KOPT-K1 (cell line): ENCODE data around the gene ALKBH1.
"Not testable (repeated sequence)": the region's sequence is repeated elsewhere in the genome, so short reads cannot be mapped to it uniquely, and the experiment has no call there.

Source experiments
- H3K27ac ChIP-seq: fragments of 200-600 bp; sonication (generic); 2 replicates; pipeline ENCODE4 v1.5.1; 2016; ENCODE audit warnings: antibody characterized with exemption, mild to moderate bottlenecking, low read depth, low read length; ENCODE audit not compliant: poor library complexity, severe bottlenecking
- H3K36me3 ChIP-seq: fragments of 200-600 bp; sonication (generic); 2 replicates; pipeline ENCODE4 v1.5.1; 2017; ENCODE audit warnings: antibody characterized with exemption, mild to moderate bottlenecking, low read length, moderate library complexity; ENCODE audit not compliant: insufficient read depth
- H3K9me3 ChIP-seq: fragments of 200-600 bp; sonication (generic); 2 replicates; pipeline ENCODE4 v1.5.1; 2017; ENCODE audit warnings: antibody characterized with exemption, low read length, mild to moderate bottlenecking; ENCODE audit not compliant: insufficient read depth, poor library complexity, severe bottlenecking

Gene ALKBH1

DNA sequence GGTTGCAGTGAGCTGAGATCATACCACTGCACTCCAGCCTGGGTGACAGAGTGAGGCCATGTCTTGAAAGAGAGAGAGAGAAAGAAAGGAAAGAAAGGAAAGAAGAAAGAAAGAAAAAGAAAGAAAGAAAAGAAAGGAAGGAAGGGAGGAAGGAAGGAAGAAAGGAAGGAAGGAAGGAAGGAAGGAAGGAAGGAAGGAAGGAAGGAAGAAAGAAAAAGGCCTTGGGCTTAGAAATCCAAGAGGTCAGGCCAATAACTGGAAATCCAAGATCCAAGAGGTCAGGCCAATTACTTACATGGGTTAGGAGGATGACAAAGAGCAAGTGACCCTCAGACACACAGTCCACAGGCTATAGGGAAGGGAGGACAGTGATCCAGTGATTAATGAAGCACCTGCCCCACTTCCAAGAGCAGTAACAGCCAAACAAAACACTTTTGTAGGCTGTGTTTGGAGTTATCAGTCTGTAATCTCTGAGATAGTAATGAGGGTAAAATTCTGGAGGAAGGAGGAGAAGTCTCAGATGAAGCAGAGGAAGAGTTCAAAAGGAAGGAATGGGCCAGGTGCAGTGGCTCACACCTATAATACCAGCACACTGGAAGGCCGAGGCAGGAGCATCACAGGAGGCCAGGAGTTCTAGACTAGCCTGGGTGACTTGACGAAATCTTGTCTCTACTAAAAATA lies 59.2 kb downstream of the ALKBH1 start:
- no peaks in the 10 kb centered on the region for H3K36me3 ChIP-seq
- H3K27ac ChIP-seq = no peak overlapping the region
- no peaks in the 10 kb centered on the region for H3K9me3 ChIP-seq

DNA sequence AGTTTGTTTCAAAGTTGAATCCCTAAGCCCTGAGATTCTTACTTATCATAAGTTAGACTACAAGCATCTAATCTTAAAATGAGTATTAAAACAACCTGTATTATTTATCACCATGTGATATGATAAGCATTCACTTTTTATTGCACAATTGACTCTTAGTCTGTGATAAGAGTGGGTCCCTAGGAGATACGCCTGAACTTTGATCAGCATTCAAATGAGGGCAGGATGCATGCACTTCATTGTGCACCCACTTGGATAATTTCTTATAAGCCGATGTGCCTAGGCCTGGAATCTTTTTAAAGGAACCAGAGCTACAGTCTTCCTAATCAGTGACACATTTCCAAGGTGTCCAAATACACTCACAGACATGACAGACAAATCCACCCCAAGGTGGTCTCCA lies 60.0 kb downstream of the ALKBH1 start:
- Histone ChIP-seq H3K36me3 (no peaks in the 10 kb centered on the region), H3K9me3 (no peaks in the 10 kb centered on the region), H3K27ac (no peak overlapping the region)

DNA sequence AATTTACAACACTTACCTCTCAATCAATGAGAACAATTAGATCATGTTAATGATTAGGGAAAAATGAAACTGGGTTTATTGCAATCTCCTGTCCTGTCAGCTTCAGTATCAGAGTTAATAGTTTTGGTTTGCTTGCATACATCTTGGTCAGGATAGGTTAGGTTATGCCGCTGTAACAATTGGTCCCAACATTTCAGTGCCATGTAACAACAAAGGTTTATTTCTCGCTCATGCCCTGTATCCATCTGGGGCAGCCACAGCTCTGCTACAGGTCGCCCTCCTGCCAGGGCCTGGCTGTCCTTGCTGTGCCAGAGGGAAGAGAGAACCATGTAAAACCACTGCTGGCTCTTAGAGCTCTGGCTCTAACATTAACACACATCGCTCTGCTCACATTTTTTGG lies 60.9 kb downstream of the ALKBH1 start:
- no peaks in the 10 kb centered on the region for H3K9me3 ChIP-seq
- H3K36me3 ChIP-seq = no peaks in the 10 kb centered on the region
- no peak overlapping the region for H3K27ac ChIP-seq

DNA sequence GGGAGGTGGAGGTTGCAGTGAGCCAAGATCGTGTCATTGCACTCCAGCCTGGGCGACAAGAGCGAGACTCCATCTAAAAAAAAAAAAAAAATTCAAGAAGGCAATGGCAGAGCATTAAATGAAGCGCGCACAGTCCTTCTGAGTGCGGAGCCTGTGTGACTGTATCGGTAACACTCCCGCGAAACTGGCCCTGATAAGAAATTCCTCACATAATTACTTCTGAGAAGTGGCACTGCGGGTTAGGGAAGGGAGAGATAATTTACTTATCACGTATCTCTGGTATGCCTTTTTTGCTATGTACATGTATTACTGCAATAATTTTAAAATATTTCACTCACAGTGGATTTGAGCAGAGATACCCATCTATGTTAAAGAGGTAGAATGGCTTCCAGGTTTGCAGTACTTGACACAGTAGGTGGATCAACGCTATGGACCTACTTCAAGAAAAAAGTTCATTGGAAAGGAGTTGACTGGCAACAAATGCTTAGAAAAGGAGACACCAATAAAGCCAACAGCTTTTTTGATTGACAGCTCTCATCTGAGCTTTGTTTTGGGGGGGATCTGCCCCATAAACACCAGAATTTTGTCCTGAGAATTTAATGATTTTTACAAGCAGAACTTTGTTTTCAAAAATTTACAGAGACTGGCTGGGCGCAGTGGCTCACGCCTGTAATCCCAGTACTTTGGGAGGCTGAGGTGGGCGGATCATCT lies 62.1 kb downstream of the ALKBH1 start:
- Histone ChIP-seq H3K36me3 (no peaks in the 10 kb centered on the region), H3K9me3 (no peaks in the 10 kb centered on the region), H3K27ac (no peak overlapping the region)

DNA sequence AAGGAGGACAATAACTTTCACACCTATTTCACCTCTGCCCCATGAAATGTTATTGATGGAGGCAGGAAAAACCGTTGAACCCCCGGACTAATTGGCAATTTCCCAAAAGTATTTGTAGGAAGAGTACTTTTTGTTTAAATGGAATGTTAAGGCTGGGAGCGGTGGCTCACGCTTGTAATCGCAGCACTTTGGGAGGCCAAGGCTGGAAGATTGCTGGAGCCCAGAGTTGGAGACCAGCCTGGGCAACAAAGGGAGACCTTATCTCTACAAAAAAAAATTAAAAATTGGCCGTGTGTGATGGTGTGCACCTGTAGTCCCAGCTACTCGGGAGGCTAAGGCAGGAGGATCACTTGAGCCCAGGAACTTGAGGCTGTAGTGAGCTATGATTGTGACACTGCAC lies 65.4 kb downstream of the ALKBH1 start:
- Histone ChIP-seq H3K36me3 (no peaks in the 10 kb centered on the region), H3K27ac (no peak overlapping the region), H3K9me3 (peaks cover 3% of the 10 kb centered on the region)

DNA sequence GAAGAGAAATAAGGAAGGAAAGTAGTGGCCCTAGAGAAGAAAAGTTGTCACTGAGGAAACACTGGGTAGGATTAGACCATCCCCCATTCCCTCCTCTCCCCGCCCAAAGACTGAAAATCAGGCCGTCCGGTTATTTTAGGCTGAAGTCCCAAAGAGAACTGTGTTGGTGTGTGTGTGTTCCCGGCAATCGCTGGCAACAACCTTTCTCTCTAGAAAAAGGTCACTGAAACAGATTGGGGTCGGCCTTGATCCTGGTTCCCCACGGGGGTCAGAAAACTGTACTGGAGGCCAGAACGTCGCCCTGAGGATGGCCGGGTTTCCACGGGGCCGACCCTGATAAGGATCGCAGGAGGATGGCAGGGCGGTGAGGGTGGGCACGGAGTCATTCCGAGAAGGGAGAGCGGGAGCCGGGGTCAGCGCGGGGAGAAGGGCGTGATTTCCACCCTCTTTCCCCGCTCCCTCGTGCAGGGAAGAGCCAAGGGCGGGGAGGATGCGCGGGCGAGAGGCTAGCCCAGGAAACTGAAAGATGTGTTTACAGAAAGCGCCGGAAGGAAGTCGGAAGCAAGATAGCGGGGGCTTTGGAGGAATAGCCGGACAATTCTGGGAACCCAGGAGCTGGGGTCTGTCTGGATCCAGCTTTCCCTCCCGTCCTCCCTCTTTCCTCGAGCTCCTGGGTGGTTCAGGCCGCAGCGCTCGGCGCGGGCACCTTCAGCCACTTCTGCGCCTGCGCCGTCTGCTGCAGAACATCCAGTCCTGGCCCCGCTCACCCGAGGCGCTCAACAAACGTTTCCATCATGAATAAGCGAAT lies 66.1 kb downstream of the ALKBH1 start:
- Histone ChIP-seq H3K27ac (no peak overlapping the region), H3K9me3 (peaks cover 3% of the 10 kb centered on the region), H3K36me3 (no peaks in the 10 kb centered on the region)

DNA sequence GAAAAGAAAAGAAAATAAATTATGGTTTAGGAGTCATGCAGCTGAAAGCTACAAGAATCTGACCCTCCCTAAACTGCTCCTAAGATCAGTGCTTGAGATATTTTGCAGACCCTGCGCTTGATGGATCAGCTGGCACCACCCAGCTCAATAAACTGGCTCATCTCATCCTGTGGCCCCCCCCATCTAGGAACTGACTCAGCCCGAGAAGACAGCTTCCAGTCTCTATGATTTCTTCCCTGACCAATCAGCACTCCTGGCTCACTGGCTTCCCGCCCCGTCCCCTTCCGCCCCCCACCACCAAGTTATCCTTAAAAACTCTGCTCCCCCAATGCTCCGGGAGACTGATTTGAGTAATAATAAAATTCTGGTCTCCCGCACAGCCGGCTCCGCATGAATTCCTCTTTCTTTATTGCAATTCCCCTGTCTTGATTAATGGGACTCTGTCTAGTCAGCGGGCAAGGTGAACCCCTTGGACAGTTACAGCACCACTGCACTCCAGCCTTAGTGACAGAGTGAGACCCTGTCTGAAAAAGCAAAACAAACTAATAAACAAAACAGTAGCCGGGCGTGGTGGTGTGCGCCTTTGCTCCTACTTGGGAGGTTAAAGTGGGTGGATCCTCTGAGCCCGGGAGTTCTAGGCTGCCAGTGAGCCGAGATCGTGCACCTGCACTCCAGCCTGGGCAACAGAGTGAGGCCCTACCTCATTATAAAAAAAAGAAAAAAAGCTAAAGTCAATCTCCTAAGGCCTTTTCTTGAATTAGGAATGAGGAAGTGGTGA lies 66.9 kb downstream of the ALKBH1 start:
- peaks cover 3% of the 10 kb centered on the region for H3K9me3 ChIP-seq
- H3K36me3 ChIP-seq = no peaks in the 10 kb centered on the region
- H3K27ac ChIP-seq = no peak overlapping the region

DNA sequence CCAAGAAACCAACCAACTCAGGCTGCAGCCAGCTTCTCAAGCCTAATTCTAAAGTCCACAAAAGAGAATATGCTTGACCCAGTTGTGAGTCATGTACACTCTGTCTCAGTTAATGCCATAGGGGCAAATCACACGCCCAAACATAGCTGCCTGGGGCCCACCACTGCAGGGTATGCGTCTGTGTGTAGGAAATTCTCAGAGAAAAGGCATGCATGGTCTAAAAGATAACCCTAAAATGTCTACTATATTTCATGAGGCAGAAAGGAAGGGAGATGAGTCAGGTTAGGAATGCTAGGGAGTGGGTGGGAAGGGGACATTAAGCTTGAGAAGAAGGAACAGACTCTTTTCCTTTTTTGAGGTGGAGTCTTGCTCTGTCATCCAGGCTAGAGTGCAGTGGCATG lies 69.1 kb downstream of the ALKBH1 start:
- Histone ChIP-seq H3K27ac (no peak overlapping the region), H3K9me3 (peaks cover 17% of the 10 kb centered on the region), H3K36me3 (no peaks in the 10 kb centered on the region)

DNA sequence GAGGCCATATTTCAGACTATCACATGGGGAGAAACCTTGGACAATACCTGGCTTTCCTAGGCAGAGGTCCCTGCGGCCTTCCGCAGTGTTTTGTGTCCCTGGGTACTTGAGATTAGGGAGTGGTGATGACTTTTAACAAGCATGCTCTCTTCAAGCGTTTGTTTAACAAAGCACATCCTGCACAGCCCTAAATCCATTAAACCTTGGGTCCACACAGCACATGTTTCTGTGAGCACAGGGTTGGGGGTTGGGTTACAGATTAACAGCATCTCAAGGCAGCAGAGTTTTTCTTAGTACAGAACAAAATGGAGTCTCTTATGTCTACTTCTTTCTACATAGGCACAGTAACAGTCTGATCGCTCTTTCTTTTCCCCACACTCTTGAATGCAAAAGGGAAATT lies 72.0 kb downstream of the ALKBH1 start:
- H3K27ac ChIP-seq, H3K36me3 ChIP-seq: not testable (repeated sequence)
- peaks cover 38% of the 10 kb centered on the region for H3K9me3 ChIP-seq

DNA sequence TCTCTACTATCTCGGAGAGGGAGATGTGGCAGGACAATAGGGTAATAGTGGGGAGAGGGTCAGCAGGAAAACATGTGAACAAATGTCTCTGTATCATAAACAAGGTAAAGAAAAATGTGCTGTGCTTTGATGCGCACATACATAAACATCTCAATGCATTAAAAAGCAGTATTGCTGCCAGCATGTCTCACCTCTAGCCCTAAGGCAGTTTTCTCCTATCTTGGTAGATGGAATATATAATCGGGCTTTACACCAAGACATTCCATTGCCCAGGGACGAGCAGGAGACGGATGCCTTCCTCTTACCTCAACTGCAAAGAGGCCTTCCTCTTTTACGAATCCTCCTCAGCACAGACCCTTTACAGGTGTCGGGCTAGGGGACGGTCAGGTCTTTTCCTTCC lies 72.4 kb downstream of the ALKBH1 start:
- not testable (repeated sequence) for H3K36me3 ChIP-seq, H3K27ac ChIP-seq
- peaks cover 38% of the 10 kb centered on the region for H3K9me3 ChIP-seq

DNA sequence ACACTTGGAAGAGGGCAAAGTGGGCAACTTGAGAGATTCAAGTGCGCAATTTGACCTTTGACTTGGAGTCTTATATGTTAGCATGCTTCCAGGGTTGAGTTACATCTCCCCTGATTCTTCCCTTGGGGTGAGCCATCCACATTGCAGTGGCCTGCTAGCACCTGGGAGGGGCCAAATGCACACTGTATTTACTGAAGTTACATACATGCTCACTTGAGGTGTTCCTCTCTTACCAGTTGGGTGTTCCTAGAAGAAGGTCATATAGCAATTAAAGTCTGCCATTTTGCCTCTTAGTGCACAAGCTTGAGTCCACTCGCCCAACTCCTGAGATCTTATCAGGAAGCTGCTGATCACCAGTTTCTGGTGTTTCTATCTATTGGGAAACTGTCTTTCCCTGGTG lies 77.7 kb downstream of the ALKBH1 start:
- Histone ChIP-seq H3K9me3 (peaks cover 44% of the 10 kb centered on the region), H3K36me3 (no peaks in the 10 kb centered on the region), H3K27ac (no peak overlapping the region)

DNA sequence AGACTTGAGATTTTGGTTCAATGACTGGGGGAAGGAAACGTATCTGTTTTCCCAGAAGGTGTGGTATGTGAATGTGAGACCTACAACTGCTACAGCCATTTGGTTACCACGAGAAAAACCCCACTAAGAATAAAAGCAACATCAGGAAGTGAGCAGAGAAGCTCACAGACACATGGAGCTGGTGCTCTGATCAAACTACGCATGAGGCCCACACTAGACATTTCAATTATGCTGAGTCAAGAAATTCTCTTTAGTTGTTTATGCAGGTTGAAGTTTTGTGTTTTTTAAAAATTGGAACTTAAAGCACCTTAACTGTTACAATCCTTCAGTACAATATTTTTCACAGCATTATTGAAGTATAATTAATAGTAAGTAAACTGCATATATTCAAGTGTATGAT lies 82.5 kb downstream of the ALKBH1 start:
- Histone ChIP-seq H3K36me3 (no peaks in the 10 kb centered on the region), H3K27ac (no peak overlapping the region), H3K9me3 (peaks cover 10% of the 10 kb centered on the region)

DNA sequence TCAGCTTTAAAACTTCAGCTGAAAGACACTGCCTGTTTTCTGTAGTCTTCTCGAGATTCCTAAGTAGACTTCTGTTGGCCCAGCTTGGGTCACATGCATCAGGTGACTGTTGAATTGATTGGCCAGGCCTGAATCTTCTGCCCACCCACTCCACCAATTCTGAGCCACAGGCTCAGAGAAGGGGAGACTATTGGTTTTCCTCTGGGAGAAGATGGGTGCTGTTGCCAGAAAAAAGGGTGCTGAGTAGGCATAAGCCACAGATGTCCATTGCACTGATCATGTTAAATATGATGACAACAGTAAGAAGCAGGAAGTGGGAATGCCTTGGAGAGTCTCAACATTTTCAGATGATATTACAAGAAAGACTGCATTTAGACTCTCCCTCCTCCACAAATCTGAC lies 84.6 kb downstream of the ALKBH1 start:
- no peak overlapping the region for H3K27ac ChIP-seq

More for the DNA sequence above, 84.6 kb downstream of the ALKBH1 start:
- Histone ChIP-seq H3K36me3 (no peaks in the 10 kb centered on the region), H3K9me3 (no peaks in the 10 kb centered on the region)
